IMR-90 (cell line): Measurements from ENCODE around the gene TAF3. TPM values are rescaled to one million over a fixed set of nuclear protein-coding genes. Genes with fewer than 3 reads are reported as not detected.

Experiments
- ATAC-seq: fragments of 200-7000 bp; cut with Tn5 transposase; 2 replicates; pipeline ENCODE4 v1.9.1; 2020; ENCODE audit warnings: low read depth, mild to moderate bottlenecking, moderate library complexity
- BruUV-seq: library from RNA; stranded (reverse); fragments of 400-500 nt; replicated peaks from 2 replicates; lab custom pipeline; 2021; lab: Mats Ljungman, UMichigan
- CTCF ChIA-PET: fragments of 300-600 bp; formaldehyde crosslinking; extraction: SDS; loops from one replicate; lab custom pipeline; 2021; ENCODE audit warnings: antibody characterized with exemption; lab: Yijun Ruan, JAX
- POLR2A ChIA-PET: fragments of 300-600 bp; sonication (Branson Sonifier 250); formaldehyde crosslinking; loops from one replicate; lab custom pipeline; 2022; ENCODE audit warnings: antibody characterized with exemption; ENCODE audit not compliant: unreplicated experiment; lab: Charles Lee
- DNase-seq: peaks from one replicate; pipeline ENCODE4 v3.0.0; 2013
- H2AFZ ChIP-seq: replicated peaks from 2 replicates; pipeline ENCODE3; 2013; ENCODE audit warnings: low read length, mild to moderate bottlenecking; ENCODE audit not compliant: poor library complexity
- H2AK5ac ChIP-seq: 2 replicates; pipeline ENCODE4 v1.6.1; 2013; ENCODE audit warnings: low read depth, low read length, inconsistent platforms
- H2AK9ac ChIP-seq: replicated peaks from 2 replicates; pipeline ENCODE3; 2013; ENCODE audit warnings: mild to moderate bottlenecking, low read depth, low read length, moderate library complexity; ENCODE audit not compliant: poor library complexity
- H2BK120ac ChIP-seq: 2 replicates; pipeline ENCODE4 v1.6.1; 2013; ENCODE audit warnings: low read depth, low read length, inconsistent platforms
- H2BK15ac ChIP-seq: 3 replicates; pipeline ENCODE4 v1.6.1; 2013; ENCODE audit warnings: low read depth, low read length, inconsistent platforms
- H2BK20ac ChIP-seq: 2 replicates; pipeline ENCODE4 v1.6.1; 2013; ENCODE audit warnings: low read depth, mild to moderate bottlenecking, inconsistent platforms, low read length, moderate library complexity
- H2BK5ac ChIP-seq: 2 replicates; pipeline ENCODE4 v1.6.1; 2013; ENCODE audit warnings: mild to moderate bottlenecking, low read depth, low read length, inconsistent platforms; ENCODE audit not compliant: poor library complexity, severe bottlenecking
- H3K14ac ChIP-seq: replicated peaks from 2 replicates; pipeline ENCODE4 v1.6.1; 2013; ENCODE audit warnings: low read depth, low read length, inconsistent platforms
- H3K18ac ChIP-seq: 2 replicates; pipeline ENCODE4 v1.6.1; 2013; ENCODE audit warnings: low read depth, low read length, control low read depth
- H3K23ac ChIP-seq: 2 replicates; pipeline ENCODE4 v1.6.1; 2013; ENCODE audit warnings: low read depth, low read length, inconsistent platforms
- H3K27ac ChIP-seq: 2 replicates; pipeline ENCODE4 v1.5.1; 2013; ENCODE audit warnings: mild to moderate bottlenecking, control low read depth, low read length; ENCODE audit not compliant: insufficient read depth
- H3K27me3 ChIP-seq: 2 replicates; pipeline ENCODE4 v1.6.1; 2013; ENCODE audit warnings: low read length; ENCODE audit not compliant: control insufficient read depth, insufficient read depth
- H3K36me3 ChIP-seq: 2 replicates; pipeline ENCODE4 v1.6.1; 2013; ENCODE audit warnings: low read length, mixed read lengths; ENCODE audit not compliant: control insufficient read depth, insufficient read depth
- H3K4ac ChIP-seq: 2 replicates; pipeline ENCODE4 v1.6.1; 2013; ENCODE audit warnings: low read depth, low read length, inconsistent platforms
- H3K4me1 ChIP-seq: 2 replicates; pipeline ENCODE4 v1.6.1; 2013; ENCODE audit warnings: low read length, mixed read lengths; ENCODE audit not compliant: control insufficient read depth, insufficient read depth
- H3K4me2 ChIP-seq: 2 replicates; pipeline ENCODE4 v1.6.1; 2013; ENCODE audit warnings: low read depth, mild to moderate bottlenecking, control low read depth, low read length, moderate library complexity
- H3K4me3 ChIP-seq: 2 replicates; pipeline ENCODE4 v1.5.1; 2013; ENCODE audit warnings: low read depth, mild to moderate bottlenecking, control low read depth, low read length, moderate library complexity; ENCODE audit not compliant: insufficient read depth
- H3K56ac ChIP-seq: 2 replicates; pipeline ENCODE4 v1.6.1; 2013; ENCODE audit warnings: low read length, inconsistent platforms; ENCODE audit not compliant: insufficient read depth; ENCODE audit errors: extremely low read depth
- H3K79me1 ChIP-seq, 2 experiments: 2 replicates each; pipeline ENCODE4 v1.6.1; 2013; ENCODE audit warnings: low read length in 2 of 2, inconsistent platforms in 1 of 2, low read depth in 1 of 2
- H3K9ac ChIP-seq: 2 replicates; pipeline ENCODE4 v1.6.1; 2013; ENCODE audit warnings: low read depth, low read length, control low read depth
- H3K9me1 ChIP-seq: 2 replicates; pipeline ENCODE4 v1.6.1; 2013; ENCODE audit warnings: low read length, inconsistent platforms; ENCODE audit not compliant: insufficient read depth
- H3K9me3 ChIP-seq: 2 replicates; pipeline ENCODE4 v1.6.1; 2013; ENCODE audit warnings: low read length; ENCODE audit not compliant: control insufficient read depth, insufficient read depth
- H4K20me1 ChIP-seq: 2 replicates; pipeline ENCODE4 v1.6.1; 2013; ENCODE audit warnings: low read length, inconsistent platforms; ENCODE audit not compliant: insufficient read depth
- H4K5ac ChIP-seq: 2 replicates; pipeline ENCODE4 v1.6.1; 2013; ENCODE audit warnings: mild to moderate bottlenecking, low read depth, low read length, control low read depth
- H4K8ac ChIP-seq, 2 experiments: 2 replicates each; pipeline ENCODE4 v1.6.1; 2013; ENCODE audit warnings: low read depth in 2 of 2, low read length in 2 of 2, control low read depth in 1 of 2, inconsistent platforms in 1 of 2
- H4K91ac ChIP-seq: 2 replicates; pipeline ENCODE4 v1.6.1; 2013; ENCODE audit warnings: low read depth, low read length, inconsistent platforms; ENCODE audit not compliant: insufficient read depth
- ELK1 ChIP-seq: fragments of 150-350 bp; IDR thresholded peaks from 2 replicates; pipeline ENCODE4 v1.6.1; 2016; ENCODE audit warnings: low read depth, mild to moderate bottlenecking, low read length, moderate library complexity, borderline replicate concordance
- USF2 ChIP-seq: fragments of 150-350 bp; IDR thresholded peaks from 2 replicates; pipeline ENCODE4 v1.6.1; 2017; ENCODE audit warnings: mild to moderate bottlenecking, antibody characterized with exemption, low read length, low read depth
- dilution Hi-C: fragments of 300-500 bp; cut with HindIII; formaldehyde crosslinking; loops from one replicate; pipeline ENCODE4 v1.14.3; 2018; ENCODE audit warnings: low sequenced_read_pairs; ENCODE audit not compliant: unreplicated experiment
- in situ Hi-C: fragments of 300-500 bp; cut with MboI; formaldehyde crosslinking; loops from 3 replicates; pipeline ENCODE4 v1.14.3; 2019; ENCODE audit warnings: low sequenced_read_pairs, inconsistent platforms, mixed read lengths
- intact Hi-C: fragments of 100-400 bp; cut with micrococcal nuclease; formaldehyde crosslinking; loops from 2 replicates; pipeline ENCODE4 v1.10.0; 2022
- polyA plus RNA-seq, 3 experiments: library from polyadenylated mRNA; depleted of rRNA; stranded (reverse); fragments of >200 nt; gene quantifications; 2 replicates each; pipeline ENCODE4 v1.2.3, GENCODE V29; 2012; ENCODE audit warnings: low replicate concordance in 1 of 3
- total RNA-seq: library from RNA; depleted of rRNA; stranded (reverse); fragments of >200 nt; gene quantifications from 2 replicates; pipeline ENCODE4 v1.2.3, GENCODE V29; 2012

TAF3 gene
- total and polyA plus RNA-seq, 2 of the 4 experiments (the other 2 are of a cell fraction): 1.4 to 2.3 TPM

- CTCF ChIA-PET: interaction anchor here (0.5 kb wide), 1 partner anchor 196 kb away, joined by 3 read pairs; no protein-coding TSS in a partner anchor
- intact Hi-C loops: no loop called here
- BruUV-seq: no TSS peak
These were observed 43.8 kb downstream of the TAF3 start for GRCh38 chr10:7862121-7862514.

More at GRCh38 chr10:7862121-7862514, 43.8 kb downstream of the TAF3 start:
- POLR2A ChIA-PET: no interaction called here
- H4K8ac ChIP-seq: no peak overlapping the region
- no peak overlapping the region for H2BK20ac ChIP-seq
- H3K18ac ChIP-seq: no peak overlapping the region
- H4K20me1 ChIP-seq: no peaks in the 10 kb centered on the region; the same call in 1 of the 2 replicates
- no peak overlapping the region for H3K4ac ChIP-seq
- no peak overlapping the region for H3K4me2 ChIP-seq
- in situ Hi-C loops: no loop called here
- DNase-seq (no peak), ATAC-seq (no peak)
- dilution Hi-C loops: no loop called here
- no peak overlapping the region for H3K9ac ChIP-seq
- H2AFZ ChIP-seq: no peak overlapping the region
- peaks cover 3 to 16% of the 10 kb centered on the region in 2 experiments; a peak in 2 of 4 replicates for H3K79me1 ChIP-seq
- peaks cover 3% of the 10 kb centered on the region for H3K4me1 ChIP-seq
- no peak overlapping the region for H2BK15ac ChIP-seq
- no peak overlapping the region for H3K23ac ChIP-seq
- no peak overlapping the region for H2AK9ac ChIP-seq
- H3K9me3 ChIP-seq: peaks cover 2% of the 10 kb centered on the region; the same call in 1 of the 2 replicates
- H3K36me3 ChIP-seq: no peaks in the 10 kb centered on the region
- H3K27ac ChIP-seq: no peak overlapping the region
- H4K5ac ChIP-seq: no peak overlapping the region
- no peak overlapping the region for H4K91ac ChIP-seq
- no peak overlapping the region for H2BK5ac ChIP-seq
- H3K4me3 ChIP-seq: no peak overlapping the region
- H3K56ac ChIP-seq: no peak overlapping the region
- 0 out of 2 replicates have a peak, but pooled peaks cover 4% of the 10 kb centered on the region for H3K9me1 ChIP-seq
- no peak for TF ChIP-seq USF2
- TF ChIP-seq ELK1: no peak
- H2BK120ac ChIP-seq: no peak overlapping the region
- H3K14ac ChIP-seq: no peak overlapping the region
- no peak overlapping the region for H2AK5ac ChIP-seq
- no peaks in the 10 kb centered on the region for H3K27me3 ChIP-seq
